Measurements from ENCODE around the gene MLLT6. TPM values are rescaled to one million over a fixed set of nuclear protein-coding genes. Genes with fewer than 3 reads are reported as not detected.

MLLT6 gene
- total RNA-seq, 1 donor from 2014 or later = 59.8 TPM

- no peak for TF ChIP-seq CTCF (IDR thresholded peaks at IDR 0.05; ENCODE audit: partially characterized antibody, unreplicated experiment)
- Mint-ChIP-seq H3K4me3 (ENCODE audit: unreplicated experiment) (peak overlapping the region; percentile 95), H3K27me3 (ENCODE audit: unreplicated experiment) (peaks cover 7% of the 10 kb centered on the region), H3K36me3 (ENCODE audit: unreplicated experiment) (no peaks in the 10 kb centered on the region), H3K4me1 (ENCODE audit: low read depth, unreplicated experiment) (peaks cover 3% of the 10 kb centered on the region), H3K27ac (ENCODE audit: unreplicated experiment) (peak overlapping the region; percentile 69), H3K9me3 (ENCODE audit: unreplicated experiment) (peaks cover 14% of the 10 kb centered on the region)
- DNase-seq = peak; percentile 33
These were observed 25.7 kb downstream of the MLLT6 start for GRCh38 chr17:38730526-38731379.

GRCh38 chr17:38731526-38732294 lies 26.6 kb downstream of the MLLT6 start:
- H3K27me3 Mint-ChIP-seq (ENCODE audit: unreplicated experiment) = peaks cover 7% of the 10 kb centered on the region
- no peaks in the 10 kb centered on the region for H3K4me1 Mint-ChIP-seq (ENCODE audit: low read depth, unreplicated experiment)
- H3K4me3 Mint-ChIP-seq (ENCODE audit: unreplicated experiment) = peak overlapping the region; percentile 55
- H3K36me3 Mint-ChIP-seq (ENCODE audit: unreplicated experiment) = no peaks in the 10 kb centered on the region
- TF ChIP-seq CTCF (IDR thresholded peaks at IDR 0.05; ENCODE audit: partially characterized antibody, unreplicated experiment) = no peak
- H3K9me3 Mint-ChIP-seq (ENCODE audit: unreplicated experiment) = peaks cover 14% of the 10 kb centered on the region
- no peak for DNase-seq
- no peak overlapping the region for H3K27ac Mint-ChIP-seq (ENCODE audit: unreplicated experiment)

DNA sequence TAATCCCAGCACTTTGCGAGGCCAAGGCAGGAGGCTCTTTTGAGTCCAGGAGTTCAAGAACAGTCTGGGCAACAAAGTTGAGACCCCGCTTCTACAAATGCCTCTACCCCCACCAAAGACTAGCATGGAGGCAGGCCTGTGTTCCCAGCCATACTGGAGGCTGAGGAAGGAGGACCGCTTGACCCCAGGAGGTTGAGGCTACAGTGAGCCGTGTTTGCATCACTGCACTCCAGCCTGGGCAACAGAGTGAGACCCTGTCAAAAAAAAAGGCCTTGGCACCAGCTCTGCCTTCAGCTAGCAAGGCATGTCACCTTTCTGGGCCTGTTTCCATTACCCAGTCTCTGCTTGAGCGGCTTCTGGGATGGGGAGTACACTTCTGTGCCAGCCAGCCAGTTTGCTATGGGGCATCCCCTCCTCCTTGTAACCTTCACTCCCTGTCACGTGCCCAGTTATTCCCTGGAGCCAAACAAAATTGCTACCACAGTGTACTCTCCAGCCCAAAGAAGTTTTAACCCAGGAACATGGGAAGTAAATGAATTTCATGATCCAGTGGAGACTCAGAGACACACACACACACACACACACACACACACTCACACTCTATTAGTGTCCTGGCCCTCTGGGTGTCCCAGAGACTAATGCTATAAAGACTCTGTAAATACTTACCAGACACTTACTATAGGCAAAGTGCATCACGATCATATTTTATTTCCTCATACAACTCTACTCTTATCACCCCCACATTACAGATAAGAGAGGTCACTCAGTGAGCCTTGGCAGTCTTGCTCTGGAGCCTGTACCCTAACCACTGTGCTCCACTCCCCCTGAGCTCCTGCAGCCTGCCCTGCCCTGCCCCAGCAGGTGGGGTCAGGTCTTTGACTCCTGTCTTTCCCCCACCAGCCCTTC lies 27.6 kb downstream of the MLLT6 start:
- DNase-seq = no peak
- H3K4me1 Mint-ChIP-seq (ENCODE audit: low read depth, unreplicated experiment) = no peaks in the 10 kb centered on the region
- peaks cover 7% of the 10 kb centered on the region for H3K27me3 Mint-ChIP-seq (ENCODE audit: unreplicated experiment)
- no peak overlapping the region for H3K27ac Mint-ChIP-seq (ENCODE audit: unreplicated experiment)
- H3K4me3 Mint-ChIP-seq (ENCODE audit: unreplicated experiment) = no peak overlapping the region
- peaks cover 14% of the 10 kb centered on the region for H3K9me3 Mint-ChIP-seq (ENCODE audit: unreplicated experiment)
- TF ChIP-seq CTCF (IDR thresholded peaks at IDR 0.05; ENCODE audit: partially characterized antibody, unreplicated experiment) = no peak
- no peaks in the 10 kb centered on the region for H3K36me3 Mint-ChIP-seq (ENCODE audit: unreplicated experiment)

GRCh38 chr17:38733282-38733981 lies 28.4 kb downstream of the MLLT6 start:
- peaks cover 5% of the 10 kb centered on the region for H3K36me3 Mint-ChIP-seq (ENCODE audit: unreplicated experiment)
- no peak for DNase-seq
- H3K4me1 Mint-ChIP-seq (ENCODE audit: low read depth, unreplicated experiment) = no peaks in the 10 kb centered on the region
- H3K4me3 Mint-ChIP-seq (ENCODE audit: unreplicated experiment) = no peak overlapping the region
- no peak for TF ChIP-seq CTCF (IDR thresholded peaks at IDR 0.05; ENCODE audit: partially characterized antibody, unreplicated experiment)
- H3K9me3 Mint-ChIP-seq (ENCODE audit: unreplicated experiment) = peaks cover 13% of the 10 kb centered on the region
- no peak overlapping the region for H3K27ac Mint-ChIP-seq (ENCODE audit: unreplicated experiment)
- H3K27me3 Mint-ChIP-seq (ENCODE audit: unreplicated experiment) = peaks cover 8% of the 10 kb centered on the region

All from glutamatergic neuron (in vitro differentiated cells).